CD4-positive, alpha-beta T cell treated with Interleukin-1 beta for 1 hour (primary cell): ENCODE results near the gene RNF168.
"Not testable (repeated sequence)": the region's sequence is repeated elsewhere in the genome, so short reads cannot be mapped to it uniquely, and the experiment has no call there.

Source experiments
- DNase-seq, 2 donors: peaks; one replicate each; pipeline ENCODE4 v3.0.0-alpha.2; 2020 to 2022

Gene RNF168

GRCh38 chr3:196463478-196463756 is 40.2 kb downstream of the RNF168 start:
- DNase-seq, result no peak

DNA sequence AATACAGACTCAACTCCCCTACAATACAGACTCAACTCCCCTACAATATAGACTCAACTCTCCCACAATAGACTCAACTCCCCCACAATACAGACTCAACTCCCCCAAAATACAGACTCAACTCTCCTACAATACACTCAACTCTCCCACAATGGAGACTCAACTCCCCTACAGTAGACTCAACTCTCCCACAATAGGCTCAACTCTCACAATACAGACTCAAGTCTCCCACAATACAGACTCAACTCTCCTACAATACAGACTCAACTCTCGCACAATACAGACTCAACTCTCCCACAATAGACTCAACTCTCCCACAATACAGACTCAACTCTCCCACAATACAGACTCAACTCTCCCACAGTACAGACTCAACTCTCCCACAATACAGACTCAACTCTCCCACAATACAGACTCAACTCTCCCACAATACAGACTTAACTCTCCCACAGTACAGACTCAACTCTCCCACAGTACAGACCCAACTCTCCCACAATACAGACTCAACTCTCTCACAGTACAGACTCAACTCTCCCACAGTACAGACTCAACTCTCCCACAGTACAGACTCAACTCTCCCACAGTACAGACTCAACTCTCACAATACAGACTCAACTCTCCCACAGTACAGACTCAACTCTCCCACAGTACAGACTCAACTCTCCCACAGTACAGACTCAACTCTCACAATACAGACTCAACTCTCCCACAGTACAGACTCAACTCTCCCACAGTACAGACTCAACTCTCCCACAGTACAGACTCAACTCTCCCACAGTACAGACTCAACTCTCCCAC is 40.7 kb downstream of the RNF168 start:
- DNase-seq, result not testable (repeated sequence)

DNA sequence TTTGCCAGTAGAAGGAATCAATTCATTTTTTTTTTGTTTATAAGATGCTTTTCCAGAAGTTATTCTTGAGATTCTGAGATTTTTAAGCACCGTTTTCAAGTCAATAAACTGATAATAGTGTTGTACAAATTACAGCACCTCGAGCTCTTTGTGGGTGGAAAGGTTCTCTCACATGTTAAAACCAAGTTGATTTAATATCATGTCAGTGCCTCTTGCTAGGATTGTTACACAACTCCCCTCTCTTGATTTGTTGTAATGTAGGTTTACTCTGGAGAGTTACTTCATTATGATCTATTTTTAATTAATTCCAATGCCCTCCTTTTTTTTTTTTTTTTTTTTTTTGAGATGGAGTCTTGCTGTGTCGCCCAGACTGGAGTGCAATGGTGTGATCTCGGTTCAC is 45.5 kb downstream of the RNF168 start:
- no peak for DNase-seq

- DNase-seq, result peak; percentile 26 to 41
Measured at GRCh38 chr3:196457470-196457869, 46.1 kb downstream of the RNF168 start.

- DNase-seq, result no peak
Measured at GRCh38 chr3:196454935-196455334, 48.6 kb downstream of the RNF168 start.

GRCh38 chr3:196445391-196445790 is 58.2 kb downstream of the RNF168 start:
- not testable (repeated sequence) for DNase-seq

GRCh38 chr3:196444500-196444894 is 59.1 kb downstream of the RNF168 start:
- no peak for DNase-seq

DNA sequence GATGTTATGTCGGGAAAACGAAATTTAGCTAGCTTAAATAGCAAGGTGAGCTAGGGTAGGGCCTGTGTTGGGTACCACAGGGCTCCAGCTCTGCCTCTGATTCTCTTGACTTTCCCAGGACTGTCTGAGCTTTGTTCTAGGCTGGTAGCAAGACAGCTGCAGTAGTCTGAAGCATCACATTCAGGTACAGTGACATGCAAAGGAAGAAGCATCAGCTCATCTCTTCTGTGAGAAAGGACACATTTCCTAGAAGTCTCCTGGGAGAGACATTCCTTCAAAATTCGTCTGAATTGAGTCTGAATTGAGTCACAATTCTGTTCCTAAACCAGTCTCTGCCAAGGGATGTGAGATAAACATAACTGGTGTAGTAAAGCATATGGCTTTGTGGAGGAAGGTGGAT is 62.9 kb downstream of the RNF168 start:
- no peak for DNase-seq

- no peak for DNase-seq
Measured at GRCh38 chr3:196440041-196440537, 63.5 kb downstream of the RNF168 start.

GRCh38 chr3:196432137-196432879 is 71.3 kb downstream of the RNF168 start, which contains the start of gene UBXN7:
Gene UBXN7 (minus strand): TSS chr3:196432427. CDS start chr3:196432399, 28 bp downstream.
- peak; percentile 96 to 97 for DNase-seq

DNA sequence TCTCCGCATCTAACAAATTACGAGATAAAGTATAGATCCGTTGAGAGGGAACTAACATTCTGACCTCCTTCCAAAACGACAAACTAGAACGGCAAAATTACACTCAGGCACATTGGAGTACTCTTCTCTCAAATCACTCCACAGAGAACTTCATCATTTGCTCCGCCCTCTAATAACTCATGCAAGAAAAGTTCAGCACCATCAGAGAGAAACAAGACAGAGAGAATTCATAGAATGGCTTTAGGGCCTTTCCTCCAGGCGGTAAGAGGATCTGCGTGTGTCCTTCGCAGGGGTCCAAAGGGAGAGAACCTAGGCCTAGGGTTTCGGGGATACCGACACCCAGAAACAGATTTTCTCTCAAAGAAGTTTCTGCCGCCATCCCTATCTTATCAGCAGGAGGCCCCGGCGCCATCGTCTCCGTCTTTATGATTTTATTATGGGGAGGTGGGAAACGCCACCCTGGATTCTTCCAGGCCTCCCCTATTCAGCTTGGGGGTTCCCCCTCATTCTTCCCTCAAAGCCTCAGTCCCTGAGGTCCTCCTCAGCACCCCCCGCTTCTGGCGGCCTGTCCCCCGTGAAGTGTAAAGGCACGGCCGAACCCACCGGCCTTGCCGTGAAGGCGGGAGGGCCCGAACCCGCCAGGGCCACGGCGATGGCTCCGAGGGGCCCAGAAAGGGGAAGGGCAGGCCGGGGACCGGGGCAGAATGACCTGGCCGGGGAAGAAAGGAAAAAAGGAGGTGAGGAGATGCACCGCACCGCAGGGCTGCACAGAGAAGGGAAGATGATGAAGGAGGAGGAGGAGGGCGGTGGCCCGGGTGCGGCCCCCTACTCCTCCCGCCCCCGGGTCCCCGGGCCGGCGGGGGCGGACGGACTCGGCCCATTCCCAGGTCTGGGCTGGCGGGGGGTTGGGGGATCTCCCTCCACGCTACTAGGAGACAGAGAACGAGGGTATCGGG is 72.1 kb downstream of the RNF168 start:
- peak; percentile 11 to 26 for DNase-seq

GRCh38 chr3:196428041-196428440 is 75.5 kb downstream of the RNF168 start:
- no peak for DNase-seq

DNA sequence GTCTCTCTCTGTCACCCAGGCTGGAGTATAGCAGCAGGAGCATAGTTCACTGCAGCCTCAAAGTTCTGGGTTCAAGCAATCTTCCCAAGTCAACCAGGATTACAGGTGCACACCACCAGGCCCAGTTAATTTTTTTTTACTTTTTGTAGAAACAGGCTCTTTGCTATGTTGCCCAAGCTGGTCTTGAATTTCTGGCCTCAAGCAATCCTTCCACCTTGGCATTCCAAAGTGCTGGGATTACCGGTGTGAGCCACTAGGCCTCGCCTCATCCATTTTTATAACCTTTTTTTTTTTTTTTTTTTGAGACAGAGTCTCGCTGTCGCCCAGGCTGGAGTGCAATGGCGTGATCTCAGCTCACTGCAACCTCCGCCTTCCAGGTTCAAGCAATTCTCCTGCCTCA is 79.1 kb downstream of the RNF168 start:
- not testable (repeated sequence) for DNase-seq

DNA sequence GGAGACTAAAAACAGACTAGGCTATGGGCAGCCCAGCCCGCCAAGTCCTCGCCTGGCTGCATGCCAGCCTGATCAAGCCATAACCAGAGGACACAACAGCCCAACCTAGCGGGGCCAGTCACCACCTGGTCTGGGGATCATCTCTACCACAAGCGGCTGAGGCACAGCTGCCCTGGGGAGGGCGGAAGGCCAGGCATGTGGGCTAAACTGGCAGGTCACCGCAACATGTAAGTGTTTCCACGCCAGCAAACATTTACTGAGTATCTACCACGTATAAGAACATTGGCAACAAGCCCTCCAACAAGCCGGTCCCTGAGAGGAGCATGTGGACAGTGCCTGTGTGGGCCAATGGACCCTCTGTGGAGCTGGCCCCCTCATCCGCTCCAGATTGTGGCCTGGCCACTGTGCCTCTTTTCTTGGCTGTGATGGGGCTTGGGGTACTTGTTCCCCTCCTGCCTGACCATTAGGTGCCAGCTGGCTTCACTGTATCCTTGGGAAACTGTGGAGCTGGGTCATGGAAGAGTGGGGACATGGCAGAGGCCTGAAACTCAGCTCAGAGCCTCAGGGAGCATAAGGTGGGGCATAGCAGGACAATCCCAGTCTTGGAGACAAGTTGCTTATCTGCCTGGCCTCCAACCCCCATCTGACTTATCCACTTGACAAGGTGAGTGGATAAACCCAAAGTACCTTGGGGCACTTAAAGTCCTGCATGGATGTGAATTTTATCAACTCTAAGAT is 80.4 kb downstream of the RNF168 start:
- DNase-seq, result no peak

GRCh38 chr3:196421668-196422067 is 81.9 kb downstream of the RNF168 start:
- DNase-seq, result not testable (repeated sequence)

DNA sequence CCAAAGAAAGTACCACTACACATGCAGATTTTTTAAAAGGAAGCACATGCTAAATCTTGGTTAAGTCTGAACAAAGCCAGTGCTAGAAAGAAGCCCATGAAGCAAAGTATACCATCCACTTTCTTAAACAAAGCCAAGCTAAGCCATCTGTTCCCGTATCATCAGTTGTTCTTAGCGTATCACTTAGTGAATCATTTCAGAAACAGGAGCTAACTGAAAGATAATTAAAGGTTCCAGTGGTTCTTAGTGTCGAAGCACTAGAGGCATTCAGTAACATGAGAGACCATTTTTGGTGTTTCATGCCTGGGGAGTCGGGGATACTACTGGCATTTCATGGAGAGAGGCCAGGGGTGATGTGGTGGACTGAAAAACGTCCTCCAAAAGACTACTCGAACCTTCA is 84.2 kb downstream of the RNF168 start:
- no peak for DNase-seq
